Measurements from ENCODE around the gene HMOX1.
"Not testable (repeated sequence)": the region's sequence is repeated elsewhere in the genome, so short reads cannot be mapped to it uniquely, and the experiment has no call there.

Gene HMOX1

DNA sequence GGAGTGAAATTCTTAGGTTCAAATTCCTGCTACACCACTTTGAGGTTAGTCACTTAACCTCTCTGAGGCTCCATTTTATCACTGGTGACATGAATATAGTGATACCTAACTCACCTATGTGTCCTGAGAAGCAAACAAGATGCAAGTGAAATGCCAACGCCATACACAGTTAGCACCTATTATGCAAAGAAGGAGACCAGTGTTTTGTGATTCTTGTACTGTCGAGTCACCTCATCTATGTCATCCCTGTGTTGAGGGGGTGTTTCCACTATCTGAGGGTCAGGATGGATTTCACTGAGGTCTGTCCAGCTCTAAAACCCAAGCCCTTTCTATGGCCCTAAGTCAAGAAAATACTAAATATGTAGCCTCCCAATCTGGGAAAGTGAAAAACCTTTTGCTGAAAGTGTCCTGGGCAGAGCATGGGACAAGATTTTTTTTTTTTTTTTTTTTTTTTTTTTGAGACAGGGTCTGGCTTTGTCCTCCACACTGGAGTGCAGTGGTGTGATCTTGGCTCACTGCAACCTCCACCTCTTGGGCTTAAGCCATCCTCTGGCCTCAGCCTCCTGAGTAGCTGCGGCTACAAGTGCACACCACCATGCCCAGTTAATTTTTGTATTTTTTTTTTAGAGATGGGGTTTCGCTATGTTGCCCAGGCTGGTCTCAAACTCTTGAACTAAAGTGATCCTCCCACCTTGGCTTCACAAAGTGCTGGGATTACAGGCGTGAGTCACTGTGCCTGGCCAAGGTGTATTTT is 14.1 kb downstream of the HMOX1 start:
- DNase-seq: no peak
- TF ChIP-seq, protein P1, sequence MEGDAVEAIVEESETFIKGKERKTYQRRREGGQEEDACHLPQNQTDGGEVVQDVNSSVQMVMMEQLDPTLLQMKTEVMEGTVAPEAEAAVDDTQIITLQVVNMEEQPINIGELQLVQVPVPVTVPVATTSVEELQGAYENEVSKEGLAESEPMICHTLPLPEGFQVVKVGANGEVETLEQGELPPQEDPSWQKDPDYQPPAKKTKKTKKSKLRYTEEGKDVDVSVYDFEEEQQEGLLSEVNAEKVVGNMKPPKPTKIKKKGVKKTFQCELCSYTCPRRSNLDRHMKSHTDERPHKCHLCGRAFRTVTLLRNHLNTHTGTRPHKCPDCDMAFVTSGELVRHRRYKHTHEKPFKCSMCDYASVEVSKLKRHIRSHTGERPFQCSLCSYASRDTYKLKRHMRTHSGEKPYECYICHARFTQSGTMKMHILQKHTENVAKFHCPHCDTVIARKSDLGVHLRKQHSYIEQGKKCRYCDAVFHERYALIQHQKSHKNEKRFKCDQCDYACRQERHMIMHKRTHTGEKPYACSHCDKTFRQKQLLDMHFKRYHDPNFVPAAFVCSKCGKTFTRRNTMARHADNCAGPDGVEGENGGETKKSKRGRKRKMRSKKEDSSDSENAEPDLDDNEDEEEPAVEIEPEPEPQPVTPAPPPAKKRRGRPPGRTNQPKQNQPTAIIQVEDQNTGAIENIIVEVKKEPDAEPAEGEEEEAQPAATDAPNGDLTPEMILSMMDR (IDR thresholded peaks at IDR 0.05; ENCODE audit: low read depth, low read length): no peak
- no peaks in the 10 kb centered on the region for H3K36me3 ChIP-seq
- no peaks in the 10 kb centered on the region for H3K27me3 ChIP-seq
- no peaks in the 10 kb centered on the region for H3K4me1 ChIP-seq
- no peaks in the 10 kb centered on the region for H3K9me3 ChIP-seq
- H3K4me3 ChIP-seq (ENCODE audit: low read depth, low read length): no peak overlapping the region

DNA sequence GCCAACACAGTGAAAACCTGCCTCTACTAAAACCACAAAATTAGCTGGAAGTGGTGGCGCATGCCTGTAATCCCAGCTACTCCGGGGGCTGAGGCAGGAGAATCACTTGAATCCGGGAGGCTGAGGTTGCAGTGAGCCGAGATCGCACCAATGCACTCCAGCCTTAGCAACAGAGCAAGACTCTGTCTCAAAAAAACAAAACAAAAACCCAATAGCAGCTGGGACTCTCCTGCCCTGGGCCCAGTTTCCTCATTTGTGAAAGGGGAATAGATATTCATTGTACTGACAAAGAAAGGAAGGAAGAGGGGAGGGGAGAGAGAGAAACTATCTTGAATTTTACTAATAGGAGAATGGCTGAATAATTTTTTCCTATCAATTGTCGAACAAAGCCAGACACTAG is 15.7 kb downstream of the HMOX1 start:
- H3K27me3 ChIP-seq; H3K4me3 ChIP-seq (ENCODE audit: low read depth, low read length); H3K9me3 ChIP-seq; H3K4me1 ChIP-seq; DNase-seq; H3K36me3 ChIP-seq: not testable (repeated sequence)

DNA sequence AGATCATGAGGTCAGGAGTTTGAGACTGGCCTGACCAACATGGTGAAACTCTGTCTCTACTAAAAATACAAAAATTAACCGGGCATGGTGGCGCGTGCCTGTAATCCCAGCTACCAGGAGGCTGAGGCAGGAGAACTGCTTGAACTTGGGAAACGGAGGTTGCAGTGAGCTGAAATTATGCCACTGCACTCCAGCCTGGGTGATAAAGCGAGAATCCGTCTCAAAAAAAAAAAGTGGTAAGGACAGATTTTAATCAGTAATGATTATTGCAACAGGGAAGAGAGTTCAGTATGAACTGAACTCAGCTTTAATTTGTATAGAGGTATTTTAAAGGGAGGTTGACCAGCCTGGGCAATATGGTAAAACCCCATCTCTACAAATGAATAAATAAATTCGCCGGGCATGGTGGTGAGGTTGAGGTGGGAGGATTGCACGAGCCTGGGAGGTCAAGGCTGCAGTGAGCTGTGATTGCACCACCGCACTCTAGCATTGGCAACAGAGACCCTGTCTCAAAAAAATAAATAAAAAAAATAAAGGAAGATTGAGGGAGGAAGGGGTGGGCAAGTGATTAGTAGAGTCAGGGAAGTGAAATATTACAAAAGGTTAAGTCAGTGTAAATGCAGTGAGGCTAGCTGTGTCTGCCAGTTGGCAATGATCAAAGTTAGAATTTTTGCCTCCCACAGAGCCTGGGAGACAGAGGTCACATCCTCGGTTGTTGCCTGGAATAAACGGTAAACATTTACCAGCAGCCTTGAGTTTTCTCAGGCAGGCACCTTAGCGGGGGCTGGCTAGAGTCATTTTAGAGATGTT is 16.4 kb downstream of the HMOX1 start:
- DNase-seq: no peak
- Histone ChIP-seq H3K9me3 (no peaks in the 10 kb centered on the region), H3K4me3 (ENCODE audit: low read depth, low read length) (no peak overlapping the region), H3K27me3 (no peaks in the 10 kb centered on the region), H3K36me3 (peaks cover 12% of the 10 kb centered on the region), H3K4me1 (no peaks in the 10 kb centered on the region)
- TF ChIP-seq, protein P1 (IDR thresholded peaks at IDR 0.05; ENCODE audit: low read depth, low read length): no peak

DNA sequence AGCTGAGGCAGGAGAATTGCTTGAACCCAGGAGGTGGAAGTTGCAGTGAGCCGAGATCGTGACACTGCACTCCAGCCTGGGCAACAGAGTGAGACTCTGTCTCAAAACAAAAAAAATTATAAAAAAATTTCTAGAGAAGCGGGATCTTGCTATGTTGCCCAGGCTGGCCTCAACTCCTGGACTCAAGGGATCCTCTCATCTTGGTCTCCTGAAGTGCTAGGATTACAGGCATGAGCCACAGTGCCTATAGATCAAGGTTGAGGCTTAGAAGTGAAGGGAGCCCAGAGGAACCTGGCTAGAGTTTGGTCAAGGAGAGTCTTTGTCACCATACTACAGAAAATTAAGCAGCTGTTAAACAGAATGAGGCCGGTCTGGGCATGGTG is 17.7 kb downstream of the HMOX1 start:
- DNase-seq: no peak
- Histone ChIP-seq H3K4me1 (no peaks in the 10 kb centered on the region), H3K9me3 (no peaks in the 10 kb centered on the region), H3K36me3 (peaks cover 24% of the 10 kb centered on the region), H3K4me3 (ENCODE audit: low read depth, low read length) (no peak overlapping the region), H3K27me3 (no peaks in the 10 kb centered on the region)
- TF ChIP-seq, protein P1 (IDR thresholded peaks at IDR 0.05; ENCODE audit: low read depth, low read length): no peak

DNA sequence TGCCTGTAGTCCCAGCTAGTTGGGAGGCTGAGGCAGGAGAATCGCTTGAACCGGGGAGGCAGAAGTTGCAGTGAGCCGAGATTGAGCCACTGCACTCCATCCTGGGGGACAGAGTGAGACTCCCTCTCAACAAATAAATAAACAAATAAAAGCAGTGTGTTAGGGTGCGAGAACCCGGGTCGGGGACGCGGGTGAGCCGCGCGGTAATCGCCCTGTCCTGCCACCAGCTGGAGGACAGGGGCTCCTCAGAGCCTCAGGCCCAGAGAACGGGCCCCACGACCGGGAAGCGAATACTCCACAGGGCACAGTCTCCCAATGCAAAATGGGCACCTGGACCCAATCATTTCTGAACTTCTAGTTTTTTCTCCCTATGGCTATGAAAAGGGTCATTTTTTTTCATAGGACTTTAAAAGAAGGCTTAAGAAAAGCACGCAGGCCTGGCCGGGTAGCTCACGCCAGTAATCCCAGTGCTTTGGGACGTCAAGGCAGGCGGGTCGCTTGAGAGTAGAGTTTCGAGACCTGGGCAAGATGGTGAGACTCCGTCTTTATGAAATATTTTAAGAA is 18.3 kb downstream of the HMOX1 start:
- peak overlapping the region; percentile 98 for H3K4me3 ChIP-seq (ENCODE audit: low read depth, low read length)
- H3K27me3 ChIP-seq: no peaks in the 10 kb centered on the region
- DNase-seq: no peak
- TF ChIP-seq, protein P1 (IDR thresholded peaks at IDR 0.05; ENCODE audit: low read depth, low read length): no peak
- H3K9me3 ChIP-seq: no peaks in the 10 kb centered on the region
- peaks cover 28% of the 10 kb centered on the region for H3K36me3 ChIP-seq
- H3K4me1 ChIP-seq: no peaks in the 10 kb centered on the region

DNA sequence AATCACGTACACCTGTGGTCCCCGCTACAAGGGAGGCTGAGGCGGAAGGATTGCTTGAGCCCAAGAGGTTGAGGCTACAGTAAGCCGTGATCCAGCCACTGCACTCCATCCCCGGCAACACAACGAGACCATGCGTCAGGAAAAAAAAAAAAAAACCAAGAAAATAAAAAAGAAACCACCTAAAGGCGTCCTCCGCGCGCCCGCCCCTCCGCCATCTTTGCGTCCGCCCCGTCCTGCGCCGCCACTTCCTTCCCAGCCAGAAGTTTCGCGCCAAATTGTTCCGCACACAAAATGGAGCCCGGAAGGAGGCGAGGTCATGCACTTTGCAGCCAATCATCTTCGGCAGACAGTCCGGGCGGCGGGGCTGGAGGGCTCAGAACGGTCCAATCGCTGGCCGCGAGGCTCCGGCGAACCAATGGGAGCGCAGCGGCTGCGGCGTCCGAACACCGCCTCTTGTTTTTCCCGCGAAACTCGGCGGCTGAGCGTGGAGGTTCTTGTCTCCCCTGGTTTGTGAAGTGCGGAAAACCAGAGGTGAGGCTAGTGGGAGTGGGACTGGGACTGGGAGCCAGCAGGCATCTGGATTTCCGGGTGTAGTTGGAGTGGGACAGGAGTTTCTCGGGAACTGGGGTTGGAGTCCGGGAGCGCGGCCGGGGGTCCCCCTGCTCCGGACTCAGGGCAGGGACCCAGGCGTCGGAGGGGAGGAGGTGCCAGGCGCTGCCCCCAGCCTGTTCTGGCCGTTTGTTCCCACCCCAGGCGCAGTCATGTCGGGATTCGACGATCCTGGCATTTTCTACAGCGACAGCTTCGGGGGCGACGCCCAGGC is 19.0 kb downstream of the HMOX1 start, which contains the start of gene MCM5:
Gene MCM5, plus strand, starts transcription at position 463 of the 823 bp plus-strand sequence. Its CDS starts 299 bp downstream, at position 762.
- H3K27me3 ChIP-seq: no peaks in the 10 kb centered on the region
- no peaks in the 10 kb centered on the region for H3K9me3 ChIP-seq
- peak within 1 kb of the TSS; percentile 98 for H3K4me3 ChIP-seq (ENCODE audit: low read depth, low read length)
- H3K4me1 ChIP-seq: no peaks in the 10 kb centered on the region
- TF ChIP-seq, protein P1 (IDR thresholded peaks at IDR 0.05; ENCODE audit: low read depth, low read length): no peak
- H3K36me3 ChIP-seq: peaks cover 35% of the 10 kb centered on the region
- peak; percentile 98 for DNase-seq

Data from BE2C (cell line).